Measurements from ENCODE around the gene PDE4C.
A peak's percentile ranks its signal among the peaks of the same experiment; 100 is the strongest.

Gene PDE4C

DNA sequence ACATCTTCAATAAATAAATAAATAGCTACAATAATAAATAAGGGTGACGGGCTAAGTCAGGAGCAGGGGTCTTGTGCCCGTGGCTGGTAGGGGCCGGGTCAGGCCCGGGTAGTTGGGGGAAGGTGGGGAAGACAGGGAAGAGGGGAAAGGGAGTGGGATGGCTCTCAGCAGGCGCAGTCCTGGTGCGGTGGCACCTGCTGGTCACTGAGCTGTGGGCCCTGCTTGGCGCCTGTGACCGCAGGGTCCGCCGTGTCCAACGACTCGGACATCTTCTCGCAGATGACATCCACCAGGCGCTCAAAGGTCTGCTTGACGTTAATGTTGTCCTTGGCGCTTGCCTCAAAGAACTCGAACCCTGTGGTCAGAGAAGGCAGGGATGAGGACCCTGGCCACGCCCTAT is 28.9 kb downstream of the PDE4C start:
- no peak for TF ChIP-seq FOXP2 (optimal IDR thresholded peaks at IDR 0.05; ENCODE audit: borderline replicate concordance, extremely low read depth, extremely low read length, insufficient read depth)
- no peak for TF ChIP-seq TAF1 (IDR thresholded peaks at IDR 0.05; ENCODE audit: borderline replicate concordance, insufficient read depth, low read length)
- TF ChIP-seq, protein P1, sequence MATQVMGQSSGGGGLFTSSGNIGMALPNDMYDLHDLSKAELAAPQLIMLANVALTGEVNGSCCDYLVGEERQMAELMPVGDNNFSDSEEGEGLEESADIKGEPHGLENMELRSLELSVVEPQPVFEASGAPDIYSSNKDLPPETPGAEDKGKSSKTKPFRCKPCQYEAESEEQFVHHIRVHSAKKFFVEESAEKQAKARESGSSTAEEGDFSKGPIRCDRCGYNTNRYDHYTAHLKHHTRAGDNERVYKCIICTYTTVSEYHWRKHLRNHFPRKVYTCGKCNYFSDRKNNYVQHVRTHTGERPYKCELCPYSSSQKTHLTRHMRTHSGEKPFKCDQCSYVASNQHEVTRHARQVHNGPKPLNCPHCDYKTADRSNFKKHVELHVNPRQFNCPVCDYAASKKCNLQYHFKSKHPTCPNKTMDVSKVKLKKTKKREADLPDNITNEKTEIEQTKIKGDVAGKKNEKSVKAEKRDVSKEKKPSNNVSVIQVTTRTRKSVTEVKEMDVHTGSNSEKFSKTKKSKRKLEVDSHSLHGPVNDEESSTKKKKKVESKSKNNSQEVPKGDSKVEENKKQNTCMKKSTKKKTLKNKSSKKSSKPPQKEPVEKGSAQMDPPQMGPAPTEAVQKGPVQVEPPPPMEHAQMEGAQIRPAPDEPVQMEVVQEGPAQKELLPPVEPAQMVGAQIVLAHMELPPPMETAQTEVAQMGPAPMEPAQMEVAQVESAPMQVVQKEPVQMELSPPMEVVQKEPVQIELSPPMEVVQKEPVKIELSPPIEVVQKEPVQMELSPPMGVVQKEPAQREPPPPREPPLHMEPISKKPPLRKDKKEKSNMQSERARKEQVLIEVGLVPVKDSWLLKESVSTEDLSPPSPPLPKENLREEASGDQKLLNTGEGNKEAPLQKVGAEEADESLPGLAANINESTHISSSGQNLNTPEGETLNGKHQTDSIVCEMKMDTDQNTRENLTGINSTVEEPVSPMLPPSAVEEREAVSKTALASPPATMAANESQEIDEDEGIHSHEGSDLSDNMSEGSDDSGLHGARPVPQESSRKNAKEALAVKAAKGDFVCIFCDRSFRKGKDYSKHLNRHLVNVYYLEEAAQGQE (IDR thresholded peaks at IDR 0.05; ENCODE audit: insufficient read depth in 1 of 2, low read depth in 2 of 2, low read length in 2 of 2) = no peak
- no peak for TF ChIP-seq POLR2AphosphoS5 (IDR thresholded peaks at IDR 0.05; ENCODE audit: low read depth, low read length)
- TF ChIP-seq SIN3A (IDR thresholded peaks at IDR 0.05; ENCODE audit: borderline replicate concordance, insufficient read depth, low read length) = no peak

DNA sequence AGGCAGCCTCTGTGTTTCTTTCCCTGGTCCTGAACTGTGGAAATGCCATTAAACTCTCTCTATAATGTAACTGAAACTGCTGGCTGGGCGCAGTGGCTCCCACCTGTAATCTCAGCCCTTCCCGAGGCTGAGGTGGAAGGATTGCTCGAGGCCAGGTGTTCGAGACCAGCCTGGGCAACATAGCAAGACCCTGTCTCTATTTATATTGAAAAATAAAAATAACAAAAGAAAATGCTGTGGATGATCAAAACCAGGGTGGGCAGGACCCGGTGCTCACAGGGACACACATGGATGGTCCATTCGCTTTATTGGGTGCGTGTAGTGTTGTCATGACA is 29.8 kb downstream of the PDE4C start:
- TF ChIP-seq POLR2AphosphoS5 (IDR thresholded peaks at IDR 0.05; ENCODE audit: low read depth, low read length) (no peak), SIN3A (IDR thresholded peaks at IDR 0.05; ENCODE audit: borderline replicate concordance, insufficient read depth, low read length) (no peak), FOXP2 (optimal IDR thresholded peaks at IDR 0.05; ENCODE audit: borderline replicate concordance, extremely low read depth, extremely low read length, insufficient read depth) (no peak), TAF1 (IDR thresholded peaks at IDR 0.05; ENCODE audit: borderline replicate concordance, insufficient read depth, low read length) (no peak)
- TF ChIP-seq, protein P1 (IDR thresholded peaks at IDR 0.05; ENCODE audit: insufficient read depth in 1 of 2, low read depth in 2 of 2, low read length in 2 of 2) = no peak

DNA sequence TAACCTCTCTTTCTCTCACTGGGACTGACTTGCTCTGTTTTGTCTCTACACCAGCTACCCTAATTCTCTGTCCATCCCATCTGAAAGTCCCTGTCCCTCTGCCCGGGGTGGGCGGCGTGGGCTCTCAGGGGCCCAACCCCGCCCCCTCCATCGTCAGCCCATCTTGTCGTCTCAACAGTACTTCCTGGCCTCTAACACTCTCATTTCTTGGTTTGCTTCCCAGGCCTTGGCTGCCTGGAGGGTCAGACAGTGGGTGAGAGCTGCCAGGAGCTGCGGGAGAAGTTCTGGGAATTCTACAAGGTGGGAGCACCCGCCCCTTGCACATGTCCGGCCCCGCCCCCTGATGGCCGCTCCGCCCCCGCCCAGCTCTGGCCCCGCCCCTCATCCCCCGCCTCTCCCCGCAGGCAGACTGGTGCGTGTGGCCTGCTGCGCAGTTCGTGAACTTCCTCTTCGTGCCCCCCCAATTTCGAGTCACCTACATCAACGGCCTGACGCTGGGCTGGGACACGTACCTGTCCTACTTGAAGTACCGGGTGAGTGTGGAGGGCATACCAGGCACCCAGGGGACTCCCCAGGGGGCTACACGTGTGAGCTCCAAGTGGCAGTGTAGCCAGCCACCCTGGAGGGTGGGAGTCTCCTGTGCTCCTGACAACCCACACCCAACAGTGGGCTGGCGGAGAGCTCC is 31.5 kb downstream of the PDE4C start:
- TF ChIP-seq FOXP2 (optimal IDR thresholded peaks at IDR 0.05; ENCODE audit: borderline replicate concordance, extremely low read depth, extremely low read length, insufficient read depth) = peak; percentile 13
- TF ChIP-seq, protein P1 (IDR thresholded peaks at IDR 0.05; ENCODE audit: insufficient read depth in 1 of 2, low read depth in 2 of 2, low read length in 2 of 2) = no peak

DNA sequence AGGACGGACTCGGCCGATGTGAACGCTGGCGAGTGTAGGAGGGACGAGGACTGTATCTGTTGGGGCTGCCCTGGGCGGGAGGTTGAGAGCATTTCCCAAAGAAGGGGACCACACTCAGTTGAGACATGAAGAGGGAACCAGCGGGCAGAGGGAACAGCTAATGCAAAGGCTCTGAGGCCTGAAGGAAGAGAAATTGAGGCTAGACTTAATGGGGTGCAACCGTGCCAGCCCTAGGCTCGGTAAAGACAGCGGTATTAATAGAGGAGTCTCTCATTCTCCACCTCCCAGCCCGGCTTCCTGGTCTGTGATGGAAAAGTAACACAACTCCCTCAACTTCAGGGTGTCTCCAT is 32.1 kb downstream of the PDE4C start:
- TF ChIP-seq POLR2AphosphoS5 (IDR thresholded peaks at IDR 0.05; ENCODE audit: low read depth, low read length) (no peak), TAF1 (IDR thresholded peaks at IDR 0.05; ENCODE audit: borderline replicate concordance, insufficient read depth, low read length) (no peak), SIN3A (IDR thresholded peaks at IDR 0.05; ENCODE audit: borderline replicate concordance, insufficient read depth, low read length) (no peak), FOXP2 (optimal IDR thresholded peaks at IDR 0.05; ENCODE audit: borderline replicate concordance, extremely low read depth, extremely low read length, insufficient read depth) (no peak)
- TF ChIP-seq, protein P1 (IDR thresholded peaks at IDR 0.05; ENCODE audit: insufficient read depth in 1 of 2, low read depth in 2 of 2, low read length in 2 of 2) = no peak
